ENCODE results near the gene PIP4K2C.

DNA sequence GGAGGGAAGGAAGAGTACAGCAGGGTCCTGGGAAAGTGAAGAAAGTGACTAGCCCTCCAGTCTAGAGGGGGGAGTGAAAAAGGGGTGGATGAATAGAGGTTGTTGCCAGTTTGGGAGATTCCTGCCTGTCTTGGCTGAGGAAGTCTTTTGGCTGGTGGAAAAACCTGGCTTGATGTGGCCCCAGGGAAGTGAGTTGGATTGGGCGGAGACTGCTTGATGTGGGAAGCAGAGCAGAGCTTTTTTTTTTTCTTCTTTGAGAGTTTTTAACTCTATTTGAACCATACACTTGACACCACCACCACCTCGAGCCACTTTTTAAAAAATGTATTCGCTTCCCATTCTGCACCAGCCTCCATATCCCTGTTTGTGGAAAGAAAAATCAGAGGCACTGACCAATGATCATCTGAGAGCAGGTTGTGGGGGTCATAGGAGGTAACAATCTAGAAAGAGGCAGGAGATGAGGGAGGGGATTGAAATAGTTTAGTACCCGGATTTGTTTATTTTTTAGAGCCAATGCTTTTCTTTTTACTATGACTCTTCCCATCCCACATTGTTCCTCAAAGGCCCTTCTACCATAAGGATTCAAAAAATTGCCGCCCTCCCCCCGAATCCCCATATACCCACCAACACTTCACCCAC, 12.9 kb downstream of the PIP4K2C start:
- TF ChIP-seq, protein P1, sequence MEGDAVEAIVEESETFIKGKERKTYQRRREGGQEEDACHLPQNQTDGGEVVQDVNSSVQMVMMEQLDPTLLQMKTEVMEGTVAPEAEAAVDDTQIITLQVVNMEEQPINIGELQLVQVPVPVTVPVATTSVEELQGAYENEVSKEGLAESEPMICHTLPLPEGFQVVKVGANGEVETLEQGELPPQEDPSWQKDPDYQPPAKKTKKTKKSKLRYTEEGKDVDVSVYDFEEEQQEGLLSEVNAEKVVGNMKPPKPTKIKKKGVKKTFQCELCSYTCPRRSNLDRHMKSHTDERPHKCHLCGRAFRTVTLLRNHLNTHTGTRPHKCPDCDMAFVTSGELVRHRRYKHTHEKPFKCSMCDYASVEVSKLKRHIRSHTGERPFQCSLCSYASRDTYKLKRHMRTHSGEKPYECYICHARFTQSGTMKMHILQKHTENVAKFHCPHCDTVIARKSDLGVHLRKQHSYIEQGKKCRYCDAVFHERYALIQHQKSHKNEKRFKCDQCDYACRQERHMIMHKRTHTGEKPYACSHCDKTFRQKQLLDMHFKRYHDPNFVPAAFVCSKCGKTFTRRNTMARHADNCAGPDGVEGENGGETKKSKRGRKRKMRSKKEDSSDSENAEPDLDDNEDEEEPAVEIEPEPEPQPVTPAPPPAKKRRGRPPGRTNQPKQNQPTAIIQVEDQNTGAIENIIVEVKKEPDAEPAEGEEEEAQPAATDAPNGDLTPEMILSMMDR (conservative IDR thresholded peaks at IDR 0.05 in 1 of 2, IDR thresholded peaks at IDR 0.05 in 1 of 2; ENCODE audit: low read depth in 1 of 2, low read length in 2 of 2): no peak
- TF ChIP-seq EZH2 (IDR thresholded peaks at IDR 0.05; ENCODE audit: low read length, missing control alignments): no peak
